ENCODE results near the gene SP8. TPM values are rescaled to one million over a fixed set of nuclear protein-coding genes. Genes with fewer than 3 reads are reported as not detected.

SP8 gene
- total and polyA plus RNA-seq, 9 of the 15 experiments (the other 6 are each of a cell fraction or from before 2014, with no cell fraction given) = 0.04 to 1.2 (median 0.19) TPM

DNA sequence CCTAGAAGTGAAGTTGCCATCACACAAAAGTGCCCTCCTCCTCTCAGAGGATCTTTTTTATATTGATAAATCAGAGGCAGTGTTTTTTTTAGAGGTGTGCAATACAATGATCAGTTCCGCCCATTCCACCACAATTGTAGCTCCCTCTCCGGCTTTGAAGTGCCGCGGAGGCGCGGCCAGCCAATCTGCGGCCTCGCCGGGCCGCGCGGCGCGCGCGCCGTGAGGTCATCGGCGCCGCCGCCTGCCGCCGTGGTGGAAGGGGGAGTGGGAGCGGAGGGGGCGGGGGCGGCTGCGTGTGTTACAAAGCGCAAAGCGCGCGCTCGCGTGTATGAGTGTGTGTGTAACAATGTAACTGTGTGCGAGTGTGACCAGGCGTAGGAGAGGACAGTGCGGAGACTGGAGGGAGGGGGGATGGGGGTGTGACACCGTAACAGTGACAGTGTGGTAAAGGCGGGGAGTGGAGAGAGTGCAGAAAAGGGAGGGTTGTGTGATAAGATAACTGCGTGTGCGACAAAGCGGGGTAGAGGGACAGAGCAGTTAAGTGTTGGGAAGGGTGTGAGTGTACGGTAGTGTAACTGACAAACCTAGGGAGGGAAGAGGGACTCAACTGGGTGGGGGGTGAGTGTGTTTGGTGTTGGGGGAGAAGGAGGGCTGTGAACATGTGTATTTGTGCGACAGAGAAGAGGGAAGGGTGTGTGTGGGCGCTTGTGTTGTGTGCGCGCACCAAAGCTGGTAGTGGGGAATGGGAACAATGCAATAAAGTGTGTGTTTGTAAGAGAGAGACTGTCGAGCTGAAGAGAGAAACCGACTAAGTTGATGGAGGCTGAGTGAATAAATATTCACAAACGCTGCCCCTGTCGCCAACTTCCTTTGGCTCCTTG lies at the start of gene SP8 (continued):
- no peak for TF ChIP-seq BACH1 (tag; IDR thresholded peaks at IDR 0.05)
- TF ChIP-seq ZNF77 (CRISPR knock-in tag; IDR thresholded peaks at IDR 0.05) = no peak
- TF ChIP-seq ETV1 (tag; conservative IDR thresholded peaks at IDR 0.05; ENCODE audit: low read depth) = no peak
- peak; percentile 15 for TF ChIP-seq NFYB (IDR thresholded peaks at IDR 0.05; ENCODE audit: extremely low read depth, insufficient read length)
- no peak for TF ChIP-seq XRCC4 (IDR thresholded peaks at IDR 0.05; ENCODE audit: extremely low read depth, insufficient read depth, insufficient read length)
- no peak for TF ChIP-seq MEIS2 (IDR thresholded peaks at IDR 0.05; ENCODE audit: partially characterized antibody)
- TF ChIP-seq, protein P1, sequence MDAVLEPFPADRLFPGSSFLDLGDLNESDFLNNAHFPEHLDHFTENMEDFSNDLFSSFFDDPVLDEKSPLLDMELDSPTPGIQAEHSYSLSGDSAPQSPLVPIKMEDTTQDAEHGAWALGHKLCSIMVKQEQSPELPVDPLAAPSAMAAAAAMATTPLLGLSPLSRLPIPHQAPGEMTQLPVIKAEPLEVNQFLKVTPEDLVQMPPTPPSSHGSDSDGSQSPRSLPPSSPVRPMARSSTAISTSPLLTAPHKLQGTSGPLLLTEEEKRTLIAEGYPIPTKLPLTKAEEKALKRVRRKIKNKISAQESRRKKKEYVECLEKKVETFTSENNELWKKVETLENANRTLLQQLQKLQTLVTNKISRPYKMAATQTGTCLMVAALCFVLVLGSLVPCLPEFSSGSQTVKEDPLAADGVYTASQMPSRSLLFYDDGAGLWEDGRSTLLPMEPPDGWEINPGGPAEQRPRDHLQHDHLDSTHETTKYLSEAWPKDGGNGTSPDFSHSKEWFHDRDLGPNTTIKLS (IDR thresholded peaks at IDR 0.05; ENCODE audit: borderline replicate concordance, low read depth) = 0 out of 2 replicates have a peak, but pooled peaks have one; percentile 20
- TF ChIP-seq SIRT6 (IDR thresholded peaks at IDR 0.05; ENCODE audit: low read depth, low read length) = no peak
- TF ChIP-seq JUN (IDR thresholded peaks at IDR 0.05; ENCODE audit: borderline replicate concordance, low read depth, low read length) = no peak
- TF ChIP-seq JUN (CRISPR knock-in tag; IDR thresholded peaks at IDR 0.05; ENCODE audit: borderline replicate concordance) = no peak
- TF ChIP-seq PYGO2 (tag; IDR thresholded peaks at IDR 0.05) = no peak
- TF ChIP-seq ZNF561 (CRISPR knock-in tag; conservative IDR thresholded peaks at IDR 0.05) = no peak
- no peak for TF ChIP-seq RBM22 (IDR thresholded peaks at IDR 0.05; ENCODE audit: low read depth, low read length, poor library complexity, severe bottlenecking)
- 0 out of 2 replicates have a peak, but pooled peaks have one; percentile 24 for TF ChIP-seq ZNF263 (CRISPR knock-in tag; IDR thresholded peaks at IDR 0.05; ENCODE audit: borderline replicate concordance)
- TF ChIP-seq SRSF1 (IDR thresholded peaks at IDR 0.05; ENCODE audit: low read depth, low read length) = no peak
- TF ChIP-seq GMEB1 (CRISPR knock-in tag; IDR thresholded peaks at IDR 0.05) = peak; percentile 89
- TF ChIP-seq, protein P2, sequence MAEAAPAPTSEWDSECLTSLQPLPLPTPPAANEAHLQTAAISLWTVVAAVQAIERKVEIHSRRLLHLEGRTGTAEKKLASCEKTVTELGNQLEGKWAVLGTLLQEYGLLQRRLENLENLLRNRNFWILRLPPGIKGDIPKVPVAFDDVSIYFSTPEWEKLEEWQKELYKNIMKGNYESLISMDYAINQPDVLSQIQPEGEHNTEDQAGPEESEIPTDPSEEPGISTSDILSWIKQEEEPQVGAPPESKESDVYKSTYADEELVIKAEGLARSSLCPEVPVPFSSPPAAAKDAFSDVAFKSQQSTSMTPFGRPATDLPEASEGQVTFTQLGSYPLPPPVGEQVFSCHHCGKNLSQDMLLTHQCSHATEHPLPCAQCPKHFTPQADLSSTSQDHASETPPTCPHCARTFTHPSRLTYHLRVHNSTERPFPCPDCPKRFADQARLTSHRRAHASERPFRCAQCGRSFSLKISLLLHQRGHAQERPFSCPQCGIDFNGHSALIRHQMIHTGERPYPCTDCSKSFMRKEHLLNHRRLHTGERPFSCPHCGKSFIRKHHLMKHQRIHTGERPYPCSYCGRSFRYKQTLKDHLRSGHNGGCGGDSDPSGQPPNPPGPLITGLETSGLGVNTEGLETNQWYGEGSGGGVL (CRISPR knock-in tag; IDR thresholded peaks at IDR 0.05) = no peak
- TF ChIP-seq FOXK1 (CRISPR knock-in tag; IDR thresholded peaks at IDR 0.05; ENCODE audit: borderline replicate concordance) = 0 out of 2 replicates have a peak, but pooled peaks have one; percentile 39
- peak; percentile 52; the same call in 1 of the 2 replicates for TF ChIP-seq MCM3 (IDR thresholded peaks at IDR 0.05)
- no peak for TF ChIP-seq CREBBP (IDR thresholded peaks at IDR 0.05; ENCODE audit: low read depth, low read length)
- no peak for TF ChIP-seq ILF3 (IDR thresholded peaks at IDR 0.05; ENCODE audit: borderline replicate concordance)
